ENCODE results near the gene ARHGDIG.

GRCh38 chr16:252366-253337 is 27.7 kb upstream of the ARHGDIG start:
- TF ChIP-seq FOXM1 (IDR thresholded peaks at IDR 0.05; ENCODE audit: borderline replicate concordance, low read depth) (no peak), USF1 (IDR thresholded peaks at IDR 0.05) (no peak), RAD21 (IDR thresholded peaks at IDR 0.05; ENCODE audit: low read depth) (no peak), REST (IDR thresholded peaks at IDR 0.05; ENCODE audit: low read depth) (no peak), EP300 (IDR thresholded peaks at IDR 0.05; ENCODE audit: borderline replicate concordance) (no peak)
